ENCODE measurements around the gene ZNF839. TPM values are rescaled to one million over a fixed set of nuclear protein-coding genes. Genes with fewer than 3 reads are reported as not detected.

The ZNF839 gene
- total and polyA plus RNA-seq, 2 of the 4 experiments (the other 2 are of a cell fraction) = 5.7 to 10.7 TPM

DNA sequence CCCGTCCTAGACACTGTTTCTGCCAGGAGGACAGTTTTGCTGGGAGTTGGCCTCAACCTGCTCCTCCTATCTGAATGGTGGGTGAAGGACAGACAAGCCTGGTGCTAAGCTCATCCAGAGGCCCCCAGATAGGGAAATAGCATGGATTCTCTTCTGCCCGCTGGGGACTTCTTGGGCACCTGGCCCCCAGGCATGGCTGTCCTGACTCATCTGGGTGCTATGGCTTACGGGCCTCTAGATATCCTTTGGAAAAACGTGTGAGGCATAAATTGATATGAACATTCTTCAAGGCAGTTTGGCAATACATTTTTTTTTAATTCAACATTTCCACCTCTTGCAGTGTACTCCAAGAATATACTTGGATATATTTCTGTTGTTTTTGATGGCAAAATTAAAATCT, 51.8 kb downstream of the ZNF839 start:
- CTCF ChIA-PET = no interaction called here

More for the DNA sequence above, 51.8 kb downstream of the ZNF839 start:
- POLR2A ChIA-PET (ENCODE audit: unreplicated experiment) = no interaction called here
- Histone ChIP-seq H2BK5ac (ENCODE audit: low read depth, low read length, poor library complexity, severe bottlenecking) (no peak overlapping the region), H2AK9ac (replicated peaks; ENCODE audit: low read depth, low read length, poor library complexity) (peak overlapping the region; percentile 31), H3K4ac (ENCODE audit: low read depth, low read length) (no peak overlapping the region), H3K9me1 (ENCODE audit: insufficient read depth, low read length) (peaks cover 17% of the 10 kb centered on the region), H4K5ac (ENCODE audit: low read depth, low read length) (no peak overlapping the region), H2BK15ac (ENCODE audit: low read depth, low read length) (no peak overlapping the region), H2AFZ (replicated peaks; ENCODE audit: low read length, poor library complexity) (no peak overlapping the region), H4K91ac (ENCODE audit: insufficient read depth, low read depth, low read length) (no peak overlapping the region), H3K9me3 (ENCODE audit: control insufficient read depth, insufficient read depth, low read length) (no peaks in the 10 kb centered on the region), H3K56ac (ENCODE audit: extremely low read depth, insufficient read depth, low read length) (no peak overlapping the region), H3K14ac (replicated peaks; ENCODE audit: low read depth, low read length) (no peak overlapping the region), H3K79me1 (ENCODE audit: low read depth in 1 of 2, low read length in 2 of 2) (peaks cover 31 to 76% of the 10 kb centered on the region in 2 experiments), H2BK20ac (ENCODE audit: low read depth, low read length) (no peak overlapping the region), H3K36me3 (ENCODE audit: control insufficient read depth, insufficient read depth, low read length) (no peaks in the 10 kb centered on the region; the same call in 1 of the 2 replicates), H3K4me3 (ENCODE audit: insufficient read depth, low read depth, low read length) (no peak overlapping the region), H3K27ac (ENCODE audit: insufficient read depth, low read length) (no peak overlapping the region), H3K4me1 (ENCODE audit: control insufficient read depth, insufficient read depth, low read length) (no peaks in the 10 kb centered on the region), H4K8ac (ENCODE audit: low read depth in 2 of 2, low read length in 2 of 2) (no peak overlapping the region), H2BK120ac (ENCODE audit: low read depth, low read length) (no peak overlapping the region), H3K4me2 (ENCODE audit: low read depth, low read length) (no peak overlapping the region), H3K9ac (ENCODE audit: low read depth, low read length) (no peak overlapping the region), H3K23ac (ENCODE audit: low read depth, low read length) (no peak overlapping the region), H3K18ac (ENCODE audit: low read depth, low read length) (no peak overlapping the region), H3K27me3 (ENCODE audit: control insufficient read depth, insufficient read depth, low read length) (no peaks in the 10 kb centered on the region), H2AK5ac (ENCODE audit: low read depth, low read length) (no peak overlapping the region), H4K20me1 (ENCODE audit: insufficient read depth, low read length) (peaks cover 23% of the 10 kb centered on the region; the same call in 1 of the 2 replicates)
- DNase-seq = no peak
- ATAC-seq (ENCODE audit: low read depth) = no peak
- WGBS, 2 experiments (ENCODE audit: extremely low coverage in 2 of 2, insufficient read length in 1 of 2) = no CpG with 5 or more reads among the region's 4 CpGs
- BruUV-seq (replicated peaks) = no TSS peak
- no peak for TF ChIP-seq RCOR1 (IDR thresholded peaks at IDR 0.05; ENCODE audit: insufficient replicate concordance, low read length)
- TF ChIP-seq CHD1 (IDR thresholded peaks at IDR 0.05; ENCODE audit: low read depth, low read length) = no peak
- TF ChIP-seq, protein P1, sequence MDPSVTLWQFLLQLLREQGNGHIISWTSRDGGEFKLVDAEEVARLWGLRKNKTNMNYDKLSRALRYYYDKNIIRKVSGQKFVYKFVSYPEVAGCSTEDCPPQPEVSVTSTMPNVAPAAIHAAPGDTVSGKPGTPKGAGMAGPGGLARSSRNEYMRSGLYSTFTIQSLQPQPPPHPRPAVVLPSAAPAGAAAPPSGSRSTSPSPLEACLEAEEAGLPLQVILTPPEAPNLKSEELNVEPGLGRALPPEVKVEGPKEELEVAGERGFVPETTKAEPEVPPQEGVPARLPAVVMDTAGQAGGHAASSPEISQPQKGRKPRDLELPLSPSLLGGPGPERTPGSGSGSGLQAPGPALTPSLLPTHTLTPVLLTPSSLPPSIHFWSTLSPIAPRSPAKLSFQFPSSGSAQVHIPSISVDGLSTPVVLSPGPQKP (IDR thresholded peaks at IDR 0.05; ENCODE audit: borderline replicate concordance, low read depth, low read length) = no peak
- TF ChIP-seq NFE2L2 (IDR thresholded peaks at IDR 0.05; ENCODE audit: low read depth, low read length) = no peak
- TF ChIP-seq SMC3 (IDR thresholded peaks at IDR 0.05; ENCODE audit: low read depth, low read length) = no peak
- TF ChIP-seq POLR2A (IDR thresholded peaks at IDR 0.05; ENCODE audit: low read depth, low read length) = no peak
- TF ChIP-seq RAD21 (IDR thresholded peaks at IDR 0.05; ENCODE audit: low read length) = no peak
- TF ChIP-seq, protein P2, sequence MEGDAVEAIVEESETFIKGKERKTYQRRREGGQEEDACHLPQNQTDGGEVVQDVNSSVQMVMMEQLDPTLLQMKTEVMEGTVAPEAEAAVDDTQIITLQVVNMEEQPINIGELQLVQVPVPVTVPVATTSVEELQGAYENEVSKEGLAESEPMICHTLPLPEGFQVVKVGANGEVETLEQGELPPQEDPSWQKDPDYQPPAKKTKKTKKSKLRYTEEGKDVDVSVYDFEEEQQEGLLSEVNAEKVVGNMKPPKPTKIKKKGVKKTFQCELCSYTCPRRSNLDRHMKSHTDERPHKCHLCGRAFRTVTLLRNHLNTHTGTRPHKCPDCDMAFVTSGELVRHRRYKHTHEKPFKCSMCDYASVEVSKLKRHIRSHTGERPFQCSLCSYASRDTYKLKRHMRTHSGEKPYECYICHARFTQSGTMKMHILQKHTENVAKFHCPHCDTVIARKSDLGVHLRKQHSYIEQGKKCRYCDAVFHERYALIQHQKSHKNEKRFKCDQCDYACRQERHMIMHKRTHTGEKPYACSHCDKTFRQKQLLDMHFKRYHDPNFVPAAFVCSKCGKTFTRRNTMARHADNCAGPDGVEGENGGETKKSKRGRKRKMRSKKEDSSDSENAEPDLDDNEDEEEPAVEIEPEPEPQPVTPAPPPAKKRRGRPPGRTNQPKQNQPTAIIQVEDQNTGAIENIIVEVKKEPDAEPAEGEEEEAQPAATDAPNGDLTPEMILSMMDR (conservative IDR thresholded peaks at IDR 0.05; ENCODE audit: low read depth, low read length) = no peak
- TF ChIP-seq CEBPB (IDR thresholded peaks at IDR 0.05; ENCODE audit: low read depth, low read length) = no peak
- no peak for TF ChIP-seq RFX5 (IDR thresholded peaks at IDR 0.05; ENCODE audit: low read depth, low read length)
- no peak for TF ChIP-seq BHLHE40 (IDR thresholded peaks at IDR 0.05; ENCODE audit: low read depth, low read length)
- no peak for TF ChIP-seq MAFK (IDR thresholded peaks at IDR 0.05; ENCODE audit: low read depth, low read length)
- no peak for TF ChIP-seq MXI1 (IDR thresholded peaks at IDR 0.05; ENCODE audit: borderline replicate concordance, low read depth, low read length)
- no peak for TF ChIP-seq FOS (IDR thresholded peaks at IDR 0.05; ENCODE audit: low read depth, low read length)
- TF ChIP-seq, protein P3, sequence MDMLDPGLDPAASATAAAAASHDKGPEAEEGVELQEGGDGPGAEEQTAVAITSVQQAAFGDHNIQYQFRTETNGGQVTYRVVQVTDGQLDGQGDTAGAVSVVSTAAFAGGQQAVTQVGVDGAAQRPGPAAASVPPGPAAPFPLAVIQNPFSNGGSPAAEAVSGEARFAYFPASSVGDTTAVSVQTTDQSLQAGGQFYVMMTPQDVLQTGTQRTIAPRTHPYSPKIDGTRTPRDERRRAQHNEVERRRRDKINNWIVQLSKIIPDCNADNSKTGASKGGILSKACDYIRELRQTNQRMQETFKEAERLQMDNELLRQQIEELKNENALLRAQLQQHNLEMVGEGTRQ (IDR thresholded peaks at IDR 0.05; ENCODE audit: low read depth, low read length) = no peak
- TF ChIP-seq MAZ (IDR thresholded peaks at IDR 0.05; ENCODE audit: borderline replicate concordance, low read depth, low read length) = no peak
- intact Hi-C loops (cut with micrococcal nuclease) (no loop called here), in situ Hi-C loops (cut with MboI; ENCODE audit: low sequenced_read_pairs) (no loop called here), dilution Hi-C loops (cut with HindIII; ENCODE audit: low sequenced_read_pairs, unreplicated experiment) (no loop called here)

All from IMR-90 (cell line).